Adipose tissue (tissue), 3 donors: Measurements from ENCODE around the gene IFNW1. TPM values are rescaled to one million over a fixed set of nuclear protein-coding genes. Genes with fewer than 3 reads are reported as not detected.

ENCODE experiments used
- H3K27ac ChIP-seq: one replicate; pipeline ENCODE4 v1.5.1; 2013; ENCODE audit warnings: low read depth, low read length
- WGBS, 3 donors: extraction: QIAGEN DNeasy Blood & Tissue Kit; methylation state at CpG; one replicate each; pipeline ENCODE4 v1.1.7; 2013; 5-methylcytosine and 5-hydroxymethylcytosine counted together
- polyA plus RNA-seq, 3 donors: library from polyadenylated mRNA; stranded (reverse); fragments of 200-250 nt; gene quantifications; one replicate each; pipeline ENCODE4 v1.2.3, GENCODE V29; 2013
- donor health status: healthy with polysubstance abuse.
- donor health status: Bipolar disorder and iron deficiency.
- donor health status: healthy.

The IFNW1 gene
- polyA plus RNA-seq, 3 donors, result not detected

DNA sequence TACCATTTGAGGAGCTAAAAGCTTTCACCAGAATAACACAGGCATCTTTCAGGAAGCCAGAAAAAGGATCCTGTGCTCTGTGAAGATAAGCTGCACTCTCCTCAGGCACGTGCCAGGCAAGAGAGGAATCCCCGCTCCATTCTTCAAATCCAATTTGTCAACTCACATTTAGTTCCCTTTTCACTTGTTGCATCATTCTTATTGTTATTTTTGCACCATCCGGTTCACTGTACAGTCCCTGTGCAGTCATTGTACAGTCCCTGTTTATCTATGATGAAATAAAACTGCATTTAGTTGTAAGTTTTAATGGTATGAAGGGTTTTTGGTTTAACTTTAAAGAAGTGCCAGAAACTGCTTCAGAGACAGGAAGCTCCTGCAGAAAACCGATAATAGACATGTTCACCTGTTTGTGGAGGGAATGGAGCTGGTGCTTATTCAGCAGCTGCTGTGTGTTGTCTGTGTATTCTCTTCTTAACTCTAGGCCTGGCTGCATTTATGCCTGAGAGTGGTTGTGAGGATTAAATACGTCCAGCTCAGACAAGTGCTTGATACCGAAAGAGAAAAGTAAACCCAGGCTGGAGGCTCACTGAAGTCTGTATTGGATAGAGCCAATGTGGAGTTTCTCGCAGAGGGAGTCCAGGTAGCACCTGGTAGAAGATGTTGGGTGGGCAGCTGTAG lies 22.4 kb downstream of the IFNW1 start:
- no peak overlapping the region for H3K27ac ChIP-seq
- WGBS, 3 donors, result 50 to 67% (median 54%) methylated on average over 7 of the region's 7 CpGs

DNA sequence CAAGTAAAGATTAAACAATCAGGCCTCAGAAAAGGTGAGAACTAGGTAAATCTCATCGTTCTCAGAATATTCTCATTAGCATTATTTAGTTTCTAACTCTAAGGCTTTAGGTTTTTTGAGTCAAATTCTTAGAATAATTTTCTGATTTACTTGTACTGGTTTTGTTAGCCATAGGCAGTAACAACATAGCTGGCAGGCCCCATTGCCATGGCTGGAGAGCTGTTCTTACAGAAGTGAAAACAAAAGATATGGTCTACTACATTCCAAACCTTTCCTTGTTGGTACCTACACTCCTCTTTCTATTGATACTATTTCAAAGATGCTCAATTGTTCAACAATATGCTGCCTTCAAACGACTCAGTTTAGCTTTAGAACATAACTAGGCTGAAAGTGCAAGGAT lies 27.3 kb downstream of the IFNW1 start:
- 65 to 82% (median 81%) methylated on average over 2 of the region's 2 CpGs for WGBS, 3 donors
- H3K27ac ChIP-seq, result no peak overlapping the region

DNA sequence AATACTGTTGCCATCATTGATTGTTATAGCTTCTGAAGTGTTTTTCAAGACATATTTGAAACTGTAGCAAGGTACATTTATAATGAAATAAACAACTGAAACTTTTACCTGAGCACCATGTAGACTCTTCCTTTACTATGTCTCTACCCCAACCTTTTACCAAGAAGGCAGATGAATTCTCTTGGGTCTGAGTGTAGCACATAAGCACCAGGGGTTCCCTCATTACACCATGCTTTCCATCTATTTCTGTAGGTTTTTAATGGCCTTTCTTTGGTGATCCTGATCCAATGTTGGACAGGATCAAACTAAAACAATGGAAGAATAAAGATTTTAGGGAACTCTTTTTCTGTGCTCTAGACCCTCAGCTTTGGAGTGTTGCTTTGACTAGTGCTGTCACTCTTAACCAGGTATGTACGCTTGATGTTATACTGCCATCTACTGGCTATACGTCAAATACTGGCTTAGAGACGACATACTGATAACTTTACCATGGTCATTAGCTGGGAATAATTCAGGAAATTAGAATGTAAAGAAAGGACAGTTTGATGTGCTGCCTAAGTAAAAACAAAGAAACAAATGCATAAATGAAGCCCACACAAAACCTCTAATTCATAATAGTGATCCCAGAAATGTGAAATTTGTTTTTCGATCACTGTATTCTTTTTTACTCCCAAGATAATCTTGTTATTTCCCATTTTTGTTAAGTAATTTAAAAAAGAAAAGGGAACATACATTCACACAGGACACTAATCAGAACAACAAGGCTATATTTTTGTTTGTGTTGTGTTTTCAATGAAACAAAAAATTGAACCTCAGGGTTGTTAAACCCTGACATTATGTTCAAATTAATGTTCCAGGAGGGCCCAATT lies 30.7 kb downstream of the IFNW1 start:
- H3K27ac ChIP-seq, result no peak overlapping the region
- WGBS, 3 donors, result 24 to 25% (median 24%) methylated on average over 4 of the region's 4 CpGs

DNA sequence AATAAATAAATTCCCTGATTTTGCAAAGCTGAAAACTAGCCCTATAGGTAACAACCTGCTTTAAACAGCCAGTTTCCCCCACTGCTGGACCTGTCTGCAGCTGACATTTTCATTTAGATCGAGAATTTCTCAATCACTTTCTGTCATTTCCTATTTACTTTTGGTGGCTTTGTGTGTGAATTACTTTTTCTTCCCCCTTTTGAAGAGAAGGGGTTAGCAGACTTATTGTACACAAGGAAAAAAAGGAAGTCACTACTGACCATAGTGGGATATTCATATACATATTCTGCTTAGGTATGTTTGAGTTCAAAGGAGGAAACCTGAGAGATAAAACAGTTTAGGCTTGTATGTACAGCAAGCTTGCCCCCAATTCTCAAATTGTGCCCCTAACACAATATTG lies 36.8 kb downstream of the IFNW1 start:
- no peak overlapping the region for H3K27ac ChIP-seq
- WGBS, 3 donors, result 17 to 39% (median 37%) methylated on average over 1 of the region's 1 CpG

DNA sequence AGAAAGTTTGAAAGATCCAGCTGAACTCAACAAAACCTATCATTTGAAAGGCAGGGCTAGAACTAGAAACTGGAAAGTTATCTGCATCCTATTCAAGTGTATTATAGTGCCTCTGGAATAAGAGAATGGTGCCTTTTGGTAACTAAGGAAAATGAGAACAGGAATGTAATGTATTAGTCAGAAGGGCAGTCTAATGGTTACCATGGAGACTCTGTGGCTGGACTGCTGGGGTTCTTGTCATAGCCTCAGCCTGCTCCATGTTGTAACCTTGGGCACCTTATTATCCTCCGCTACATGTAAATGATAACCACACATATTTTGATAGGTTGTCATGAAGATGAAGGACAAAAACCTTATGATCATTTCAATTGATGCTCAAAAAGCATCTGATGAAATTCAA lies 39.3 kb downstream of the IFNW1 start:
- 96 to 100% (median 100%) methylated on average over 1 of the region's 1 CpG for WGBS, 3 donors
- H3K27ac ChIP-seq, result no peak overlapping the region

DNA sequence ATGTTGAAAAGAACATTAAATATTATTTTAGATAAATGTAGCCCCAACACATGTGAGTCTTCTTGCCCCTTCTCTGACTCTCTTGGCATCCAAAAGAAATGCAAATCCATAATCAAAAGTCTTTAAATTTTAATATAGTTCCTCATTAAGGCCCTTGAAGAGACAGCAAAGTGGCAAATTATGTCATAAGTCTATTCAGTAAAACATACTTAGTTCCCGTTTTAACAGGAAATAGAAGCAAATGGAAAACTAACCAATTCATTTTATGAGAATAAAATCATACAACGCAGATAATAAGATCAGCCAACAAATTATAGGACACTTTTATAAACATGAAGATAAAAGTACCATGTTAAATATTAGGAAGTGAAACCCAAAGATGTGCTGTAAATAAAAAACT lies 43.8 kb downstream of the IFNW1 start:
- WGBS, 3 donors, result 54 to 90% (median 62%) methylated on average over 2 of the region's 2 CpGs

DNA sequence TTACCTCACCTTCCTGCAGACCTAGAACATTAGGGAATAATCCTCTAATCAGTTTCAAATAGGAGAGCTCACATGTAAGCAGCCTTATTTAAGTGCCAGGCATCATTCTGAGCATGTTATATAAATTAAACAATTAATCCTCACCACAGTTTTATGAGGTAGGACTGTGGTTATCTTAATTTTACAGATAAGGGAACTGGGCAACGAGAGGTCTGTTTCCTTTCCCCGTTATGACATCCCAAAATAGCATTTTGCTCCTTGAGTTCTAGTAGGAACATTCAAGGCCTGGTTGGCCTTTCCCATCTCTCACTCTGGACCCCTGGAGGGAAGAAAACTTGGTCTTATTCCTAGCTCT lies 44.8 kb downstream of the IFNW1 start:
- WGBS, 3 donors, result 18 to 49% (median 18%) methylated on average over 2 of the region's 2 CpGs
- no peak overlapping the region for H3K27ac ChIP-seq

More for the DNA sequence above, 43.8 kb downstream of the IFNW1 start:
- no peak overlapping the region for H3K27ac ChIP-seq

DNA sequence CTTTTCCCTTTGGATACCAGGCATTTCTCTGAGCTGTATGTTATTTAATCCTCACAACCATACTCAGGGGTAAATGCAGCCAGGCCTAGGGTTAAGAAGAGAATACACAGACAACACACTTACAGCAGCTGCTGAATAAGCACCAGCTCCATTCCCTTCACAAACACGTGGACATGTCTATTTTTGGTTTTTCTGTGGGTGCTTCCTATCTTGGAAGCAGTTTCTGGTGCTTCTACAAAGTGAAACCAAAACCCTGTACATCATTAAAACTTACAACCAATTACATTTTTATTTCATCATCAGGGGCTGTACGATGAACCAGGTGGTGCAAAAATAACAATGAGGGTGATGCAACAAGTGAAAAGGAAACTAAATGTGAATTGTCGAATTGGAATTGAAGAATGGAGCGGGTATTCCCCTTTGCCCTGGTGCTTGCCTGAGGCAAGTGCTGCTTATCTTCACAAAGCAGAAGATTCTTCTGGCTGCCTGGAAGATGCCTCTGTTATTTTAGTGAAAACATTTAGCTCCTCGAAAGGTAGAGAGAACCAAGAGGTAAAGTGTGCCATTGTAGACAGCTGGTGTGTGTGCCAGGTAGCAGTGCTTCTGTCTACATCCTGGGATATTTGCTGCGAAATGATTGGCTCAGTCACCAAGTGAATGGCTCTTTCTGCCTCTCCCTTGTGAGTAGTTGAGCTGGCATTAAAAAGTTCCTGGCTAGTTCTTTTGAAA lies 45.3 kb downstream of the IFNW1 start:
- 21 to 60% (median 27%) methylated on average over 6 of the region's 6 CpGs for WGBS, 3 donors
- no peak overlapping the region for H3K27ac ChIP-seq

DNA sequence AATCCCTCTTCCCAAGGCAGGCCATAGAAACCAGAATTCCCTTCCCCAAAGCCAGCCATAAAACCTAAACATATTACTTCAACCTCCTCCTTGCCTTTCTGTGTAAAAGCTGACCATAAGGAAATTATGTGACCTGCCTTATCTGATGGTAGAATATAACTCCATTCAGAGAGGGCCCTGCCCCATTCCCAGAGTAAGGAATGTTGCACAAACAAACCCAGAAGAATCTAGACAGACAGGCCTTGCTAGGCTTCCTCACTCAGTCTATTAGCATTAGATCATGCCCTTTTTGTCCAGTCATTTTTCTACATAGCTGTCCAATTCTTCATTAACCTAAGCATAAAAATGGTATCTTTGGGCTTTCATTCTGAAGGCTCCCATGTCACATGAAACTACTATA lies 46.1 kb downstream of the IFNW1 start:
- no peak overlapping the region for H3K27ac ChIP-seq

Other genes with a start within 250 kb of the IFNW1 start
- gene HACD4, start 110.2 kb downstream of the IFNW1 start, polyA plus RNA-seq, result 1 to 10 TPM in 2 of 3 donors, under 1 TPM in 1; 0.20 to 2.4 (median 1.1) TPM
- gene IFNB1, start 63.9 kb downstream of the IFNW1 start, polyA plus RNA-seq, result not detected
- gene IFNA21, start 24.8 kb upstream of the IFNW1 start, polyA plus RNA-seq, result not detected
- gene IFNA4, start 45.8 kb upstream of the IFNW1 start, polyA plus RNA-seq, result not detected
- not detected for gene IFNA7, start 60.4 kb upstream of the IFNW1 start, polyA plus RNA-seq
- not detected for gene IFNA10, start 65.3 kb upstream of the IFNW1 start, polyA plus RNA-seq
- not detected for gene IFNA16, start 75.5 kb upstream of the IFNW1 start, polyA plus RNA-seq
- gene IFNA17, start 86.4 kb upstream of the IFNW1 start, polyA plus RNA-seq, result not detected
- not detected for gene IFNA14, start 98.2 kb upstream of the IFNW1 start, polyA plus RNA-seq
- not detected for gene IFNA5, start 163.5 kb upstream of the IFNW1 start, polyA plus RNA-seq
- gene KLHL9, start 193.6 kb upstream of the IFNW1 start, polyA plus RNA-seq, result 1 to 10 TPM; 5.0 to 8.8 (median 7.8) TPM
- gene IFNA6, start 209.1 kb upstream of the IFNW1 start, polyA plus RNA-seq, result not detected
- gene IFNA13, start 226.2 kb upstream of the IFNW1 start, polyA plus RNA-seq, result not detected
- under 1 TPM in 1 of 3 donors, not detected in 2; 0.56 TPM for gene IFNA2, start 243.6 kb upstream of the IFNW1 start, polyA plus RNA-seq